HepG2 (cell line): Measurements from ENCODE around the gene MILR1. TPM values are rescaled to one million over a fixed set of nuclear protein-coding genes. Genes with fewer than 3 reads are reported as not detected.

Experiments used
- ATAC-seq: fragments of 200-7000 bp; cut with Tn5 transposase; 3 replicates; pipeline ENCODE4 v1.9.1; 2020; ENCODE audit warnings: mild to moderate bottlenecking, moderate library complexity
- BruUV-seq: library from RNA; stranded (reverse); fragments of 400-500 nt; replicated peaks from 2 replicates; lab custom pipeline; 2021; lab: Mats Ljungman, UMichigan
- CTCF ChIA-PET: fragments of 300-600 bp; formaldehyde crosslinking; extraction: SDS; loops from one replicate; lab custom pipeline; 2021; ENCODE audit warnings: low total read pairs, inconsistent platforms, low intra/inter-chr PET ratio; lab: Yijun Ruan, JAX
- POLR2A ChIA-PET: fragments of 350-600 bp; sonication (Branson Sonifier 250); formaldehyde crosslinking; loops from one replicate; lab custom pipeline; 2020; ENCODE audit warnings: antibody characterized with exemption, inconsistent platforms; lab: Yijun Ruan, JAX
- DNase-seq: peaks from one replicate; pipeline ENCODE4 v3.0.0-alpha.2; 2015; ENCODE audit warnings: low spot score
- FAIRE-seq: peaks from 3 replicates; lab custom pipeline; 2011; peaks lifted over from hg19 to GRCh38; lab: Jason Lieb, UNC
- H2AFZ ChIP-seq: one replicate; pipeline ENCODE4 v1.6.1; 2011; ENCODE audit warnings: low read length, inconsistent platforms
- H3K27ac ChIP-seq: fragments of 300-600 bp; 3 replicates; pipeline ENCODE4 v1.8.0; 2011; ENCODE audit warnings: mixed run types, mild to moderate bottlenecking, mixed read lengths, low read length, inconsistent platforms; ENCODE audit not compliant: insufficient read depth; ENCODE audit errors: extremely low read length
- H3K27me3 ChIP-seq, 2 experiments: fragments of 200-600 bp in 1 of 2; 2 replicates in 1 of 2; 3 replicates in 1 of 2; pipeline versions ENCODE4 v1.6.0 to v1.8.0; 2011; ENCODE audit warnings: low read length in 2 of 2, mild to moderate bottlenecking in 2 of 2, moderate library complexity in 2 of 2, inconsistent platforms in 1 of 2; ENCODE audit not compliant: insufficient read depth in 2 of 2, control insufficient read depth in 1 of 2
- H3K36me3 ChIP-seq, 2 experiments: fragments of 200-600 bp in 1 of 2; replicated peaks in 1 of 2; 2 replicates in 1 of 2; 3 replicates in 1 of 2; pipeline versions ENCODE4 v1.5.1 to v1.8.0; 2011; ENCODE audit warnings: low read length in 2 of 2, inconsistent platforms in 1 of 2; ENCODE audit not compliant: insufficient read depth in 2 of 2, control insufficient read depth in 1 of 2
- H3K4me1 ChIP-seq: 2 replicates; pipeline ENCODE4 v1.5.1; 2012; ENCODE audit warnings: low read length, inconsistent platforms; ENCODE audit not compliant: insufficient read depth
- H3K4me2 ChIP-seq: 2 replicates; pipeline ENCODE4 v1.6.0; 2011; ENCODE audit warnings: low read depth, low read length, inconsistent platforms
- H3K4me3 ChIP-seq, 3 experiments: fragments of 200-600 bp in 1 of 3; sonication (generic), shearing (Covaris generic) in 1 of 3; replicated peaks in 1 of 3; 2 replicates each; pipeline ENCODE4 v1.5.1; 2011 to 2016; ENCODE audit warnings: low read length in 3 of 3, inconsistent platforms in 2 of 3, low read depth in 2 of 3, mild to moderate bottlenecking in 2 of 3, control low read depth in 1 of 3, mixed read lengths in 1 of 3; ENCODE audit not compliant: insufficient read depth in 1 of 3
- H3K79me2 ChIP-seq: one replicate; pipeline ENCODE4 v1.6.1; 2011; ENCODE audit warnings: low read length, inconsistent platforms; ENCODE audit not compliant: insufficient read depth
- H3K9ac ChIP-seq: 2 replicates; pipeline ENCODE4 v1.6.0; 2011; ENCODE audit warnings: mild to moderate bottlenecking, low read depth, low read length, inconsistent platforms; ENCODE audit not compliant: insufficient read depth
- H3K9me3 ChIP-seq: 2 replicates; pipeline ENCODE4 v1.5.1; 2012; ENCODE audit warnings: mild to moderate bottlenecking, low read length
- H4K20me1 ChIP-seq: 2 replicates; pipeline ENCODE4 v1.6.0; 2011; ENCODE audit warnings: inconsistent platforms, mild to moderate bottlenecking, low read length, moderate library complexity; ENCODE audit not compliant: insufficient read depth
- ATF6 ChIP-seq: sonication (generic); formaldehyde crosslinking; conservative IDR thresholded peaks from 2 replicates; pipeline ENCODE4 v1.4.0; 2020; ENCODE audit warnings: missing genetic modification reagents
- CCDC6 ChIP-seq: sonication (generic); formaldehyde crosslinking; IDR thresholded peaks from 2 replicates; pipeline ENCODE4 v1.8.1; 2022; ENCODE audit warnings: mild to moderate bottlenecking, missing genetic modification reagents, moderate library complexity
- CHD2 ChIP-seq: IDR thresholded peaks from 2 replicates; pipeline ENCODE4 v1.6.1; 2011; ENCODE audit warnings: low read depth, low read length, improper control_type of control experiment
- ELF3 ChIP-seq: IDR thresholded peaks from 2 replicates; pipeline ENCODE4 v1.6.1; 2016; ENCODE audit warnings: missing genetic modification reagents, missing compliant biosample characterization
- ELF4 ChIP-seq: sonication (generic); formaldehyde crosslinking; IDR thresholded peaks from 2 replicates; pipeline ENCODE4 v1.5.0; 2020; ENCODE audit warnings: missing genetic modification reagents, mild to moderate bottlenecking, moderate library complexity, borderline replicate concordance
- HHEX ChIP-seq: IDR thresholded peaks from 2 replicates; pipeline ENCODE4 v1.6.1; 2016; ENCODE audit warnings: control low read depth
- HNF4G ChIP-seq, 2 experiments: sonication (generic) in 1 of 2; formaldehyde crosslinking in 1 of 2; IDR thresholded peaks; 2 replicates each; pipeline versions ENCODE4 v1.4.0 to v1.6.1; 2011 to 2020; ENCODE audit warnings: borderline replicate concordance in 2 of 2, low read depth in 2 of 2, mild to moderate bottlenecking in 2 of 2, low read length in 1 of 2, missing genetic modification reagents in 1 of 2, moderate library complexity in 1 of 2
- HOMEZ ChIP-seq: IDR thresholded peaks from 2 replicates; pipeline ENCODE4 v1.6.1; 2016; ENCODE audit warnings: low read depth
- JUN ChIP-seq: sonication (generic); formaldehyde crosslinking; IDR thresholded peaks from 2 replicates; pipeline ENCODE4 v1.4.0; 2020; ENCODE audit warnings: mild to moderate bottlenecking, missing genetic modification reagents
- KAT7 ChIP-seq: IDR thresholded peaks from 2 replicates; pipeline ENCODE4 v1.6.1; 2018; ENCODE audit warnings: borderline replicate concordance, missing compliant biosample characterization
- ONECUT2 ChIP-seq: sonication (generic); formaldehyde crosslinking; IDR thresholded peaks from 2 replicates; pipeline ENCODE4 v1.4.0; 2020; ENCODE audit warnings: missing genetic modification reagents
- RBM39 ChIP-seq: fragments of 200-400 bp; formaldehyde crosslinking; IDR thresholded peaks from one replicate; pipeline ENCODE4 v1.6.1; 2018; ENCODE audit warnings: antibody characterized with exemption, mild to moderate bottlenecking, low read depth, low read length; ENCODE audit not compliant: poor library complexity, severe bottlenecking
- ZFP36L1 ChIP-seq: sonication (generic); formaldehyde crosslinking; IDR thresholded peaks from 2 replicates; pipeline ENCODE4 v1.8.0; 2022; ENCODE audit warnings: mild to moderate bottlenecking, missing genetic modification reagents, moderate library complexity
- ZNF292 ChIP-seq: sonication (generic); formaldehyde crosslinking; IDR thresholded peaks from 2 replicates; pipeline ENCODE4 v1.8.1; 2022; ENCODE audit warnings: mild to moderate bottlenecking, low read depth, missing genetic modification reagents, borderline replicate concordance
- ZNF414 ChIP-seq: sonication (generic); formaldehyde crosslinking; IDR thresholded peaks from 2 replicates; pipeline ENCODE4 v1.5.0; 2020; ENCODE audit warnings: missing genetic modification reagents
- WGBS: methylation state at CpG from one replicate; pipeline ENCODE4 v1.1.6; 2017; ENCODE audit warnings: low lambda C conversion rate; 5-methylcytosine and 5-hydroxymethylcytosine counted together
- in situ Hi-C: cut with HindIII; loops from 2 replicates; pipeline ENCODE4 v1.10.0; 2017; ENCODE audit warnings: low pct_unique_long_range_greater_than_20kb; ENCODE audit not compliant: extremely low pct_ligation_motif_present
- intact Hi-C: fragments of 100-400 bp; cut with micrococcal nuclease; formaldehyde crosslinking; loops from one replicate; pipeline ENCODE4 v1.10.0; 2022; ENCODE audit not compliant: unreplicated experiment
- polyA plus RNA-seq, 8 experiments: library from polyadenylated mRNA; depleted of rRNA in 3 of 8; stranded (reverse) in 7 of 8; unstranded in 1 of 8; fragments of >200 nt; fragmentation: Illumina TruSeq in 4 of 8; extraction: Trizol in 4 of 8; gene quantifications; 2 replicates each; pipeline versions ENCODE4 v1.2.1 to v1.2.3, GENCODE V29; 2011 to 2016; ENCODE audit warnings: low read depth in 4 of 8, missing spikeins in 1 of 8, mixed read lengths in 1 of 8; ENCODE audit not compliant: insufficient read depth in 1 of 8
- total RNA-seq, 5 experiments: library from RNA; depleted of rRNA; stranded (reverse); fragments of >200 nt; fragmentation: Illumina TruSeq; extraction: Trizol; gene quantifications; 2 replicates each; pipeline ENCODE4 v1.2.3, GENCODE V29; 2016; ENCODE audit warnings: low read depth in 1 of 5
- TF ChIP-seq, protein P1 (sequence below): sonication (generic); formaldehyde crosslinking; IDR thresholded peaks from 2 replicates; pipeline ENCODE4 v1.5.1; 2020; ENCODE audit warnings: mild to moderate bottlenecking, missing genetic modification reagents, moderate library complexity
- TF ChIP-seq, protein P2 (sequence below): sonication (generic); formaldehyde crosslinking; IDR thresholded peaks from 2 replicates; pipeline ENCODE4 v1.5.0; 2020; ENCODE audit warnings: missing genetic modification reagents, mild to moderate bottlenecking, borderline replicate concordance

The MILR1 gene
- total and polyA plus RNA-seq, 2 of the 13 experiments (the other 11 are each of a cell fraction or from before 2014, with no cell fraction given): 0.27 to 1.7 TPM

GRCh38 chr17:64507413-64507782 lies 58.5 kb downstream of the MILR1 start:
- intact Hi-C loops (loop anchor here (5.0 kb wide), 1 partner anchor 155 kb away; the partner anchor contains the start of gene SMURF2), in situ Hi-C loops (loop anchor here (10.0 kb wide), 1 partner anchor 663 kb away; the partner anchor contains the start of gene SMARCD2)
- peak; percentile 49 for ATAC-seq
- H3K4me3 ChIP-seq: peak overlapping the region; percentile 94 to 100 (median 99)
- FAIRE-seq: peak; percentile 44
- POLR2A ChIA-PET: interaction anchor here (0.9 to 4.1 kb wide), 20 partner anchors 9 to 734 kb away, joined by 3 to 202 read pairs (median 5); partner anchors contain the start of genes CCDC47, DDX42, POLG2 and SMURF2
- CTCF ChIA-PET: no interaction called here
- H3K27ac ChIP-seq: peak overlapping the region; percentile 99
- peaks cover 68% of the 10 kb centered on the region for H3K79me2 ChIP-seq
- BruUV-seq: no TSS peak
- no peaks in the 10 kb centered on the region for H3K9me3 ChIP-seq
- H3K36me3 ChIP-seq: peaks cover 16 to 53% of the 10 kb centered on the region in 2 experiments
- H3K4me1 ChIP-seq: peaks cover 37% of the 10 kb centered on the region
- no peak overlapping the region for H2AFZ ChIP-seq
- H4K20me1 ChIP-seq: peaks cover 45% of the 10 kb centered on the region
- 2% methylated on average over 11 of the region's 13 CpGs for WGBS
- H3K27me3 ChIP-seq: peaks cover 0 to 3% of the 10 kb centered on the region in 2 experiments; a peak in 1 of 5 replicates
- H3K9ac ChIP-seq: peak overlapping the region; percentile 100
- DNase-seq: peak; percentile 76
- peak overlapping the region; percentile 81 for H3K4me2 ChIP-seq
- TF ChIP-seq, protein P1, sequence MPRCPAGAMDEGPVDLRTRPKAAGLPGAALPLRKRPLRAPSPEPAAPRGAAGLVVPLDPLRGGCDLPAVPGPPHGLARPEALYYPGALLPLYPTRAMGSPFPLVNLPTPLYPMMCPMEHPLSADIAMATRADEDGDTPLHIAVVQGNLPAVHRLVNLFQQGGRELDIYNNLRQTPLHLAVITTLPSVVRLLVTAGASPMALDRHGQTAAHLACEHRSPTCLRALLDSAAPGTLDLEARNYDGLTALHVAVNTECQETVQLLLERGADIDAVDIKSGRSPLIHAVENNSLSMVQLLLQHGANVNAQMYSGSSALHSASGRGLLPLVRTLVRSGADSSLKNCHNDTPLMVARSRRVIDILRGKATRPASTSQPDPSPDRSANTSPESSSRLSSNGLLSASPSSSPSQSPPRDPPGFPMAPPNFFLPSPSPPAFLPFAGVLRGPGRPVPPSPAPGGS: no peak
- TF ChIP-seq ZNF292 (CRISPR knock-in tag) (no peak), RBM39 (no peak), CHD2 (no peak), ATF6 (CRISPR knock-in tag) (0 out of 2 replicates have a peak, but pooled peaks have one; percentile 17), KAT7 (CRISPR knock-in tag) (no peak), HOMEZ (CRISPR knock-in tag) (0 out of 2 replicates have a peak, but pooled peaks have one; percentile 4), ZNF414 (CRISPR knock-in tag) (0 out of 2 replicates have a peak, but pooled peaks have one; percentile 50), HHEX (CRISPR knock-in tag) (no peak), ONECUT2 (CRISPR knock-in tag) (no peak), HNF4G (IDR thresholded peaks at IDR 0.05; ENCODE audit: borderline replicate concordance, low read depth, low read length) (no peak), HNF4G (CRISPR knock-in tag; IDR thresholded peaks at IDR 0.05; ENCODE audit: borderline replicate concordance, low read depth) (0 out of 2 replicates have a peak, but pooled peaks have one; percentile 0), ELF3 (CRISPR knock-in tag) (no peak; the same call in 1 of the 2 replicates), ELF4 (CRISPR knock-in tag) (no peak), ZFP36L1 (CRISPR knock-in tag) (0 out of 2 replicates have a peak, but pooled peaks have one; percentile 6), JUN (no peak), CCDC6 (peak; percentile 15; the same call in 1 of the 2 replicates)
- TF ChIP-seq, protein P2, sequence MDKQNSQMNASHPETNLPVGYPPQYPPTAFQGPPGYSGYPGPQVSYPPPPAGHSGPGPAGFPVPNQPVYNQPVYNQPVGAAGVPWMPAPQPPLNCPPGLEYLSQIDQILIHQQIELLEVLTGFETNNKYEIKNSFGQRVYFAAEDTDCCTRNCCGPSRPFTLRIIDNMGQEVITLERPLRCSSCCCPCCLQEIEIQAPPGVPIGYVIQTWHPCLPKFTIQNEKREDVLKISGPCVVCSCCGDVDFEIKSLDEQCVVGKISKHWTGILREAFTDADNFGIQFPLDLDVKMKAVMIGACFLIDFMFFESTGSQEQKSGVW (CRISPR knock-in tag): no peak
